SK-N-SH (cell line): ENCODE data around the gene LRP5. TPM values are rescaled to one million over a fixed set of nuclear protein-coding genes. Genes with fewer than 3 reads are reported as not detected.
A peak's percentile ranks its signal among the peaks of the same experiment; 100 is the strongest.

Experiments used
- CTCF ChIA-PET: fragments of 300-600, 350-600 bp; formaldehyde crosslinking; extraction: SDS; loops from one replicate; lab custom pipeline; 2021; lab: Yijun Ruan, JAX
- POLR2A ChIA-PET: fragments of 350-600 bp; sonication (Branson Sonifier 250); formaldehyde crosslinking; extraction: SDS; loops from one replicate; lab custom pipeline; 2020; ENCODE audit warnings: antibody characterized with exemption, inconsistent platforms; lab: Yijun Ruan, JAX
- DNase-seq: peaks from one replicate; pipeline ENCODE4 v3.0.0; 2012
- H2AFZ ChIP-seq: fragments of 200-600 bp; sonication (generic); 2 replicates; pipeline ENCODE4 v1.8.1; 2016; ENCODE audit warnings: antibody characterized with exemption, mild to moderate bottlenecking, low read depth
- H3F3A ChIP-seq: fragments of 200-600 bp; sonication (generic); replicated peaks from 2 replicates; pipeline ENCODE3; 2016; ENCODE audit warnings: antibody characterized with exemption, mild to moderate bottlenecking; ENCODE audit not compliant: insufficient read depth
- H3K27ac ChIP-seq, 2 experiments: fragments of 200-500 bp in 1 of 2; fragments of 200-600 bp in 1 of 2; sonication (Bioruptor generic) in 1 of 2; sonication (generic), shearing (Covaris generic) in 1 of 2; 2 replicates each; pipeline versions ENCODE4 v1.5.1 to v1.6.1; 2014 to 2016; ENCODE audit warnings: low read depth in 2 of 2, inconsistent platforms in 1 of 2, low read length in 1 of 2, mild to moderate bottlenecking in 1 of 2, mixed read lengths in 1 of 2
- H3K27me3 ChIP-seq: fragments of 200-600 bp; sonication (generic), shearing (Covaris generic); 2 replicates; pipeline ENCODE4 v1.6.1; 2016; ENCODE audit warnings: mixed run types; ENCODE audit not compliant: insufficient read depth
- H3K36me3 ChIP-seq, 2 experiments: fragments of 200-500 bp in 1 of 2; fragments of 200-600 bp in 1 of 2; sonication (Bioruptor generic) in 1 of 2; sonication (generic) in 1 of 2; replicated peaks in 1 of 2; 2 replicates each; pipeline versions ENCODE3 to v1.5.1; 2014 to 2016; ENCODE audit warnings: low read length in 1 of 2, mild to moderate bottlenecking in 1 of 2; ENCODE audit not compliant: insufficient read depth in 2 of 2, control insufficient read depth in 1 of 2
- H3K4me1 ChIP-seq, 2 experiments: fragments of 200-500 bp in 1 of 2; fragments of 200-600 bp in 1 of 2; sonication (Bioruptor generic) in 1 of 2; sonication (generic), shearing (Covaris generic) in 1 of 2; 2 replicates each; pipeline versions ENCODE4 v1.5.1 to v1.6.1; 2014 to 2016; ENCODE audit warnings: low read depth in 1 of 2, low read length in 1 of 2, mixed run types in 1 of 2; ENCODE audit not compliant: insufficient read depth in 2 of 2, control insufficient read depth in 1 of 2
- H3K4me2 ChIP-seq: fragments of 200-600 bp; sonication (generic), shearing (Covaris generic); 2 replicates; pipeline ENCODE4 v1.6.1; 2017; ENCODE audit warnings: mixed run types
- H3K4me3 ChIP-seq, 2 experiments: fragments of 200-500 bp in 1 of 2; fragments of 200-600 bp in 1 of 2; sonication (Bioruptor generic) in 1 of 2; sonication (generic), shearing (Covaris generic) in 1 of 2; 2 replicates each; pipeline versions ENCODE4 v1.5.1 to v1.8.1; 2014 to 2016; ENCODE audit warnings: low read depth in 2 of 2, inconsistent platforms in 1 of 2, low read length in 1 of 2, mild to moderate bottlenecking in 1 of 2, mixed read lengths in 1 of 2, moderate library complexity in 1 of 2
- H3K79me2 ChIP-seq: fragments of 200-600 bp; sonication (generic); 2 replicates; pipeline ENCODE4 v1.8.1; 2017; ENCODE audit warnings: mild to moderate bottlenecking; ENCODE audit not compliant: insufficient read depth
- H3K9ac ChIP-seq: fragments of 200-600 bp; sonication (generic); 2 replicates; pipeline ENCODE4 v1.6.1; 2017; ENCODE audit warnings: mixed run types
- H3K9me2 ChIP-seq: fragments of 200-600 bp; sonication (generic); 2 replicates; pipeline ENCODE4 v1.6.1; 2017; ENCODE audit warnings: mixed run types
- H3K9me3 ChIP-seq: fragments of 200-600 bp; sonication (generic); 2 replicates; pipeline ENCODE4 v1.6.1; 2017; ENCODE audit warnings: mixed run types, mild to moderate bottlenecking, moderate library complexity
- H4K20me1 ChIP-seq: fragments of 200-600 bp; sonication (generic); 2 replicates; pipeline ENCODE4 v1.6.1; 2017; ENCODE audit warnings: mild to moderate bottlenecking, mixed run types; ENCODE audit not compliant: insufficient read depth
- CHD2 ChIP-seq: fragments of 150-350 bp; IDR thresholded peaks from 2 replicates; pipeline ENCODE4 v1.6.1; 2018; ENCODE audit warnings: low read length; ENCODE audit not compliant: partially characterized antibody
- ELF1 ChIP-seq: IDR thresholded peaks from 2 replicates; pipeline ENCODE4 v1.4.0; 2012
- EZH2phosphoT487 ChIP-seq: fragments of 200-600 bp; sonication (generic); IDR thresholded peaks from 2 replicates; pipeline ENCODE4 v1.6.1; 2017; ENCODE audit warnings: low read depth, mixed run types, mild to moderate bottlenecking, antibody characterized with exemption, moderate library complexity, borderline replicate concordance
- GABPA ChIP-seq: IDR thresholded peaks from 2 replicates; pipeline ENCODE4 v1.4.0; 2012; ENCODE audit warnings: low read depth, mild to moderate bottlenecking
- JUND ChIP-seq: IDR thresholded peaks from 2 replicates; pipeline ENCODE4 v1.4.0; 2012
- MEF2A ChIP-seq: IDR thresholded peaks from 2 replicates; pipeline ENCODE4 v1.4.0; 2012; ENCODE audit warnings: low read depth, borderline replicate concordance
- RAD21 ChIP-seq: IDR thresholded peaks from 2 replicates; pipeline ENCODE4 v1.6.1; 2012; ENCODE audit warnings: mild to moderate bottlenecking, low read length
- RFX5 ChIP-seq: IDR thresholded peaks from 2 replicates; pipeline ENCODE4 v1.6.1; 2012; ENCODE audit warnings: mild to moderate bottlenecking, improper control_type of control experiment, low read length
- SIN3A ChIP-seq: IDR thresholded peaks from 2 replicates; pipeline ENCODE4 v1.6.1; 2012; ENCODE audit warnings: low read depth, mild to moderate bottlenecking, low read length, moderate library complexity, borderline replicate concordance
- TAF1 ChIP-seq: IDR thresholded peaks from 2 replicates; pipeline ENCODE4 v1.6.1; 2012; ENCODE audit warnings: low read depth, mild to moderate bottlenecking, low read length, moderate library complexity, borderline replicate concordance
- TCF12 ChIP-seq: IDR thresholded peaks from 2 replicates; pipeline ENCODE4 v1.4.0; 2012
- WGBS: methylation state at CpG from one replicate; pipeline ENCODE4 v1.1.6; 2017; ENCODE audit warnings: low lambda C conversion rate; 5-methylcytosine and 5-hydroxymethylcytosine counted together
- polyA plus RNA-seq, 3 experiments: library from polyadenylated mRNA; depleted of rRNA; stranded (reverse); fragments of >200 nt; gene quantifications; 2 replicates each; pipeline ENCODE4 v1.2.3, GENCODE V29; 2012
- TF ChIP-seq, protein P1 (sequence below): IDR thresholded peaks from 2 replicates; pipeline ENCODE4 v1.6.1; 2012; ENCODE audit warnings: mild to moderate bottlenecking, low read depth, low read length, moderate library complexity
- TF ChIP-seq, protein P2 (sequence below): fragments of 150-350 bp; IDR thresholded peaks from 2 replicates; pipeline ENCODE4 v1.6.1; 2017; ENCODE audit warnings: antibody characterized with exemption, low read length, low read depth, borderline replicate concordance
- TF ChIP-seq, protein P3 (sequence below): IDR thresholded peaks from 2 replicates; pipeline ENCODE4; 2012
- TF ChIP-seq, protein P4 (sequence below): IDR thresholded peaks from 2 replicates; pipeline ENCODE4 v1.4.0; 2012; ENCODE audit warnings: low read depth, borderline replicate concordance

The LRP5 gene
- polyA plus RNA-seq, 1 of the 3 experiments (the other 2 are of a cell fraction), result 15.0 TPM

DNA sequence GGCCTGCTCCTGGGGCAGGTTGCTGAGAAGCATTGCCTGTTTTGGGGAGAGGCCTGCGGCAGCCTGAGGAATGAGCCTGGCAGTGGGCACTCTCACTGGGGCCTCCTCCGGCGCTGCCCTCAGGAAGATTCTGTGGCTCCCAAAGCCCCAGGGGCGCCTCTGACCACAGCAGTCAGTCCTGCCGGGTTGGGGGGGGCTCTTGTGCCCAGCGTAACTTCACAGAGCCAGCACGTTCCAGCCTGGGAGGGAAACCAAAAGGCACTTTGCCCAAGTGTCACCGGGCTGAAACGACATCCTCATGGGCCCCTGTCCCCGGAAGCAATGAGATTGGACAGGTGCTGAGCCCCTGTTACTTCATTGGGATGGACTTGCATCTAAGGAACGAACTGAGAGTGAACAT lies 4.3 kb upstream of the LRP5 start:
- H3K79me2 ChIP-seq, result peaks cover under 1% of the 10 kb centered on the region; the same call in 1 of the 2 replicates
- no peak overlapping the region for H3K9ac ChIP-seq
- ChIA-PET POLR2A (no interaction called here), CTCF (interaction anchor here (1.6 to 7.1 kb wide), 3 partner anchors 10 to 75 kb away, joined by 3 to 70 read pairs (median 4); no protein-coding TSS in a partner anchor)
- H3K9me2 ChIP-seq, result no peaks in the 10 kb centered on the region
- TF ChIP-seq TAF1 (no peak), MEF2A (no peak), CHD2 (no peak), GABPA (no peak), TCF12 (no peak), SIN3A (no peak), RAD21 (no peak)
- TF ChIP-seq, protein P1, sequence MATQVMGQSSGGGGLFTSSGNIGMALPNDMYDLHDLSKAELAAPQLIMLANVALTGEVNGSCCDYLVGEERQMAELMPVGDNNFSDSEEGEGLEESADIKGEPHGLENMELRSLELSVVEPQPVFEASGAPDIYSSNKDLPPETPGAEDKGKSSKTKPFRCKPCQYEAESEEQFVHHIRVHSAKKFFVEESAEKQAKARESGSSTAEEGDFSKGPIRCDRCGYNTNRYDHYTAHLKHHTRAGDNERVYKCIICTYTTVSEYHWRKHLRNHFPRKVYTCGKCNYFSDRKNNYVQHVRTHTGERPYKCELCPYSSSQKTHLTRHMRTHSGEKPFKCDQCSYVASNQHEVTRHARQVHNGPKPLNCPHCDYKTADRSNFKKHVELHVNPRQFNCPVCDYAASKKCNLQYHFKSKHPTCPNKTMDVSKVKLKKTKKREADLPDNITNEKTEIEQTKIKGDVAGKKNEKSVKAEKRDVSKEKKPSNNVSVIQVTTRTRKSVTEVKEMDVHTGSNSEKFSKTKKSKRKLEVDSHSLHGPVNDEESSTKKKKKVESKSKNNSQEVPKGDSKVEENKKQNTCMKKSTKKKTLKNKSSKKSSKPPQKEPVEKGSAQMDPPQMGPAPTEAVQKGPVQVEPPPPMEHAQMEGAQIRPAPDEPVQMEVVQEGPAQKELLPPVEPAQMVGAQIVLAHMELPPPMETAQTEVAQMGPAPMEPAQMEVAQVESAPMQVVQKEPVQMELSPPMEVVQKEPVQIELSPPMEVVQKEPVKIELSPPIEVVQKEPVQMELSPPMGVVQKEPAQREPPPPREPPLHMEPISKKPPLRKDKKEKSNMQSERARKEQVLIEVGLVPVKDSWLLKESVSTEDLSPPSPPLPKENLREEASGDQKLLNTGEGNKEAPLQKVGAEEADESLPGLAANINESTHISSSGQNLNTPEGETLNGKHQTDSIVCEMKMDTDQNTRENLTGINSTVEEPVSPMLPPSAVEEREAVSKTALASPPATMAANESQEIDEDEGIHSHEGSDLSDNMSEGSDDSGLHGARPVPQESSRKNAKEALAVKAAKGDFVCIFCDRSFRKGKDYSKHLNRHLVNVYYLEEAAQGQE, result no peak
- TF ChIP-seq, protein P2, sequence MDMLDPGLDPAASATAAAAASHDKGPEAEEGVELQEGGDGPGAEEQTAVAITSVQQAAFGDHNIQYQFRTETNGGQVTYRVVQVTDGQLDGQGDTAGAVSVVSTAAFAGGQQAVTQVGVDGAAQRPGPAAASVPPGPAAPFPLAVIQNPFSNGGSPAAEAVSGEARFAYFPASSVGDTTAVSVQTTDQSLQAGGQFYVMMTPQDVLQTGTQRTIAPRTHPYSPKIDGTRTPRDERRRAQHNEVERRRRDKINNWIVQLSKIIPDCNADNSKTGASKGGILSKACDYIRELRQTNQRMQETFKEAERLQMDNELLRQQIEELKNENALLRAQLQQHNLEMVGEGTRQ, result no peak
- TF ChIP-seq, protein P3, sequence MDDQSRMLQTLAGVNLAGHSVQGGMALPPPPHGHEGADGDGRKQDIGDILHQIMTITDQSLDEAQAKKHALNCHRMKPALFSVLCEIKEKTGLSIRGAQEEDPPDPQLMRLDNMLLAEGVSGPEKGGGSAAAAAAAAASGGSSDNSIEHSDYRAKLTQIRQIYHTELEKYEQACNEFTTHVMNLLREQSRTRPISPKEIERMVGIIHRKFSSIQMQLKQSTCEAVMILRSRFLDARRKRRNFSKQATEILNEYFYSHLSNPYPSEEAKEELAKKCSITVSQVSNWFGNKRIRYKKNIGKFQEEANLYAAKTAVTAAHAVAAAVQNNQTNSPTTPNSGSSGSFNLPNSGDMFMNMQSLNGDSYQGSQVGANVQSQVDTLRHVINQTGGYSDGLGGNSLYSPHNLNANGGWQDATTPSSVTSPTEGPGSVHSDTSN, result no peak
- peak; percentile 14 for DNase-seq
- H3K27ac ChIP-seq, result no peak overlapping the region
- H2AFZ ChIP-seq, result no peak overlapping the region
- H4K20me1 ChIP-seq, result no peaks in the 10 kb centered on the region
- no peaks in the 10 kb centered on the region for H3K27me3 ChIP-seq
- H3F3A ChIP-seq, result peaks cover 14% of the 10 kb centered on the region
- no peaks in the 10 kb centered on the region; a peak in 1 of 4 replicates for H3K4me1 ChIP-seq
- H3K36me3 ChIP-seq, result no peaks in the 10 kb centered on the region
- no peak overlapping the region for H3K4me3 ChIP-seq
- no peaks in the 10 kb centered on the region for H3K9me3 ChIP-seq
- H3K4me2 ChIP-seq, result no peak overlapping the region
- WGBS, result 88% methylated on average over 6 of the region's 11 CpGs

DNA sequence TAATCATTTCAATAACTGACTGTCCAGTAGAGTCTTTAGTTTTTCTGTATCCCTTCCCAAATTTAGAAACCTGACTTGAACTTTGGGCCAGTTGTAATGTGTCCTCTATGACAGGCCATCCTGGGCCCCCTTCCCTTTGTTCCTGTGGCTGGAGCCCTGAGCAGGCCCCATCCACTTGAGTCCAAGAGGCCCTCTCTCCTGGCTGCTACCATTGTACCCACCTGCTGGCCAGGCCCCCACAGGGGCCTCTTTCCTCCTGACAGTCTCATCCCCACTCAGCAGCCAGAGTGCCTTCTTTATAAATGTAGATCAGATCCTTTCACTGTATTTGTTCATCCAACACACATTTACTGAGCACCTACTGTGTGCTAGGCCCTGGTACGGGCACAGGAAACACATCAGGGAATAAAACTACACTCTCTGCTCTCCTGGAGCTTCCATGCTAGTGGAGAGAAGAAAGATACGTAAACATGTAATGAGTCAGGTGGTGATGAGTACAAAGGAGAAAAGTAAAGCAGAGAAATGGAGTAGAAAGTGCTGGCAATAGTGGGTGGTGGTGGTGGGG lies 2.7 kb upstream of the LRP5 start:
- peaks cover 9 to 10% of the 10 kb centered on the region in 2 experiments; a peak in 2 of 4 replicates for H3K4me1 ChIP-seq
- no peak for DNase-seq
- H4K20me1 ChIP-seq, result no peaks in the 10 kb centered on the region
- peaks cover 14% of the 10 kb centered on the region for H3F3A ChIP-seq
- no peaks in the 10 kb centered on the region for H3K9me3 ChIP-seq
- no peak overlapping the region for H3K4me3 ChIP-seq
- ChIA-PET CTCF (interaction anchor here (1.0 to 7.1 kb wide), 6 partner anchors 12 to 74 kb away, joined by 3 to 70 read pairs (median 4); partner anchors contain the start of gene C11orf24), POLR2A (no interaction called here)
- no peaks in the 10 kb centered on the region for H3K9me2 ChIP-seq
- H2AFZ ChIP-seq, result no peak overlapping the region
- peaks cover 17% of the 10 kb centered on the region for H3K79me2 ChIP-seq
- no peak overlapping the region for H3K27ac ChIP-seq
- TF ChIP-seq JUND (no peak), EZH2phosphoT487 (no peak), SIN3A (no peak), ELF1 (no peak), RFX5 (no peak), GABPA (no peak)
- TF ChIP-seq, protein P4, sequence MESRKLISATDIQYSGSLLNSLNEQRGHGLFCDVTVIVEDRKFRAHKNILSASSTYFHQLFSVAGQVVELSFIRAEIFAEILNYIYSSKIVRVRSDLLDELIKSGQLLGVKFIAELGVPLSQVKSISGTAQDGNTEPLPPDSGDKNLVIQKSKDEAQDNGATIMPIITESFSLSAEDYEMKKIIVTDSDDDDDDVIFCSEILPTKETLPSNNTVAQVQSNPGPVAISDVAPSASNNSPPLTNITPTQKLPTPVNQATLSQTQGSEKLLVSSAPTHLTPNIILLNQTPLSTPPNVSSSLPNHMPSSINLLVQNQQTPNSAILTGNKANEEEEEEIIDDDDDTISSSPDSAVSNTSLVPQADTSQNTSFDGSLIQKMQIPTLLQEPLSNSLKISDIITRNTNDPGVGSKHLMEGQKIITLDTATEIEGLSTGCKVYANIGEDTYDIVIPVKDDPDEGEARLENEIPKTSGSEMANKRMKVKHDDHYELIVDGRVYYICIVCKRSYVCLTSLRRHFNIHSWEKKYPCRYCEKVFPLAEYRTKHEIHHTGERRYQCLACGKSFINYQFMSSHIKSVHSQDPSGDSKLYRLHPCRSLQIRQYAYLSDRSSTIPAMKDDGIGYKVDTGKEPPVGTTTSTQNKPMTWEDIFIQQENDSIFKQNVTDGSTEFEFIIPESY, result no peak
- WGBS, result 93% methylated on average over 2 of the region's 2 CpGs
- no peaks in the 10 kb centered on the region for H3K36me3 ChIP-seq
- no peak overlapping the region for H3K4me2 ChIP-seq
- no peaks in the 10 kb centered on the region for H3K27me3 ChIP-seq
- no peak overlapping the region for H3K9ac ChIP-seq
